ENCODE data around the gene BTD. TPM values are rescaled to one million over a fixed set of nuclear protein-coding genes. Genes with fewer than 3 reads are reported as not detected.

Gene BTD
- polyA plus RNA-seq, 6 donors from 2014 or later, result 10.9 to 18.0 (median 12.5) TPM

- peak overlapping the region in 3 of 6 donors; percentile 22 to 80 (median 44) for H3K27ac Mint-ChIP-seq
- H3K4me1 Mint-ChIP-seq, result peaks cover 43 to 50% (median 45%) of the 10 kb centered on the region in 3 donors
- ATAC-seq (ENCODE audit: low read depth in 2 of 2), result no peak
- H3K9me3 Mint-ChIP-seq, result peaks cover 0 to 5% (median 2%) of the 10 kb centered on the region in 7 donors
- H3K36me3 Mint-ChIP-seq, result no peaks in the 10 kb centered on the region
- no peak for DNase-seq
- H3K27me3 Mint-ChIP-seq, result peaks cover 0 to 6% (median 0%) of the 10 kb centered on the region in 3 donors
- peak overlapping the region in 2 of 8 donors; percentile 33 to 46 for H3K4me3 Mint-ChIP-seq
Measured at GRCh38 chr3:15649341-15649740, 47.8 kb downstream of the BTD start.

- DNase-seq, result no peak
- peaks cover 0 to 9% (median 5%) of the 10 kb centered on the region in 7 donors for H3K9me3 Mint-ChIP-seq
- H3K27ac Mint-ChIP-seq, result peak overlapping the region in 2 of 6 donors; percentile 10 to 80
- no peak for ATAC-seq (ENCODE audit: low read depth in 2 of 2)
- H3K4me1 Mint-ChIP-seq, result peaks cover 43 to 50% (median 45%) of the 10 kb centered on the region in 3 donors
- H3K27me3 Mint-ChIP-seq, result peaks cover 0 to 6% (median 0%) of the 10 kb centered on the region in 3 donors
- no peaks in the 10 kb centered on the region for H3K36me3 Mint-ChIP-seq
- peak overlapping the region in 2 of 8 donors; percentile 33 to 60 for H3K4me3 Mint-ChIP-seq
Measured at GRCh38 chr3:15649858-15650257, 48.3 kb downstream of the BTD start.

- Mint-ChIP-seq H3K36me3 (peaks cover 5 to 7% of the 10 kb centered on the region in 2 donors), H3K27me3 (peaks cover 0 to 6% (median 0%) of the 10 kb centered on the region in 3 donors), H3K9me3 (peaks cover 5 to 24% (median 10%) of the 10 kb centered on the region in 7 donors), H3K27ac (peak overlapping the region in 2 of 6 donors; percentile 82 to 88), H3K4me3 (no peak overlapping the region), H3K4me1 (peaks cover 43 to 47% (median 45%) of the 10 kb centered on the region in 3 donors)
- no peak for DNase-seq
- ATAC-seq (ENCODE audit: low read depth in 2 of 2), result no peak
Measured at GRCh38 chr3:15651396-15651795, 49.9 kb downstream of the BTD start.

- H3K4me1 Mint-ChIP-seq, result peaks cover 26 to 28% (median 28%) of the 10 kb centered on the region in 3 donors
- no peak overlapping the region for H3K4me3 Mint-ChIP-seq
- DNase-seq (no peak), ATAC-seq (ENCODE audit: low read depth in 2 of 2) (no peak)
- peaks cover 5 to 37% (median 21%) of the 10 kb centered on the region in 7 donors for H3K9me3 Mint-ChIP-seq
- H3K27ac Mint-ChIP-seq, result no peak overlapping the region
- H3K27me3 Mint-ChIP-seq, result peaks cover 0 to 6% (median 0%) of the 10 kb centered on the region in 3 donors
- H3K36me3 Mint-ChIP-seq, result peaks cover 8 to 14% of the 10 kb centered on the region in 2 donors
Measured at GRCh38 chr3:15653321-15653720, 51.8 kb downstream of the BTD start.

- H3K36me3 Mint-ChIP-seq, result peaks cover 8 to 14% of the 10 kb centered on the region in 2 donors
- H3K4me1 Mint-ChIP-seq, result peaks cover 20 to 21% (median 21%) of the 10 kb centered on the region in 3 donors
Measured at GRCh38 chr3:15654127-15654526, 52.6 kb downstream of the BTD start.

GRCh38 chr3:15654891-15655290, 53.3 kb downstream of the BTD start:
- H3K36me3 Mint-ChIP-seq, result peaks cover 8 to 14% of the 10 kb centered on the region in 2 donors
- peaks cover 5 to 44% (median 21%) of the 10 kb centered on the region in 7 donors for H3K9me3 Mint-ChIP-seq
- no peak overlapping the region for H3K27ac Mint-ChIP-seq
- DNase-seq (no peak), ATAC-seq (ENCODE audit: low read depth in 2 of 2) (no peak)
- H3K27me3 Mint-ChIP-seq, result peaks cover 0 to 6% (median 0%) of the 10 kb centered on the region in 3 donors
- peaks cover 13% of the 10 kb centered on the region in 3 donors for H3K4me1 Mint-ChIP-seq
- H3K4me3 Mint-ChIP-seq, result no peak overlapping the region

More at GRCh38 chr3:15654127-15654526, 52.6 kb downstream of the BTD start:
- Mint-ChIP-seq H3K9me3 (peaks cover 5 to 44% (median 21%) of the 10 kb centered on the region in 7 donors), H3K27me3 (peaks cover 0 to 6% (median 0%) of the 10 kb centered on the region in 3 donors), H3K4me3 (no peak overlapping the region), H3K27ac (no peak overlapping the region)
- ATAC-seq (ENCODE audit: low read depth in 2 of 2) (no peak), DNase-seq (no peak)

- no peak overlapping the region for H3K27ac Mint-ChIP-seq
Measured at GRCh38 chr3:15656342-15656741, 54.8 kb downstream of the BTD start.

GRCh38 chr3:15657016-15657415, 55.5 kb downstream of the BTD start:
- ATAC-seq (ENCODE audit: low read depth in 2 of 2), result no peak

More at GRCh38 chr3:15656342-15656741, 54.8 kb downstream of the BTD start:
- ATAC-seq (ENCODE audit: low read depth in 2 of 2) (no peak), DNase-seq (no peak)
- H3K4me3 Mint-ChIP-seq, result no peak overlapping the region
- peaks cover 5 to 44% (median 25%) of the 10 kb centered on the region in 7 donors for H3K9me3 Mint-ChIP-seq
- H3K4me1 Mint-ChIP-seq, result peaks cover 0 to 2% (median 1%) of the 10 kb centered on the region in 3 donors
- peaks cover 8 to 14% of the 10 kb centered on the region in 2 donors for H3K36me3 Mint-ChIP-seq
- peaks cover 0 to 8% (median 3%) of the 10 kb centered on the region in 3 donors for H3K27me3 Mint-ChIP-seq

GRCh38 chr3:15659254-15659975, 57.9 kb downstream of the BTD start:
- peaks cover 0 to 13% (median 0%) of the 10 kb centered on the region in 3 donors for H3K27me3 Mint-ChIP-seq
- no peak overlapping the region for H3K27ac Mint-ChIP-seq
- peaks cover 3 to 39% (median 22%) of the 10 kb centered on the region in 7 donors for H3K9me3 Mint-ChIP-seq
- H3K36me3 Mint-ChIP-seq, result peaks cover 14 to 19% of the 10 kb centered on the region in 2 donors
- ATAC-seq (ENCODE audit: low read depth in 2 of 2), result no peak
- H3K4me1 Mint-ChIP-seq, result peaks cover 0 to 3% (median 0%) of the 10 kb centered on the region in 3 donors
- DNase-seq, result no peak
- no peak overlapping the region for H3K4me3 Mint-ChIP-seq

More at GRCh38 chr3:15657016-15657415, 55.5 kb downstream of the BTD start:
- peaks cover 8 to 14% of the 10 kb centered on the region in 2 donors for H3K36me3 Mint-ChIP-seq
- no peak overlapping the region for H3K27ac Mint-ChIP-seq
- H3K4me1 Mint-ChIP-seq, result no peaks in the 10 kb centered on the region
- no peak overlapping the region for H3K4me3 Mint-ChIP-seq
- H3K9me3 Mint-ChIP-seq, result peaks cover 5 to 44% (median 25%) of the 10 kb centered on the region in 7 donors
- peaks cover 0 to 13% (median 0%) of the 10 kb centered on the region in 3 donors for H3K27me3 Mint-ChIP-seq
- no peak for DNase-seq

- peaks cover 0 to 13% (median 0%) of the 10 kb centered on the region in 3 donors for H3K27me3 Mint-ChIP-seq
- DNase-seq, result no peak
- H3K4me3 Mint-ChIP-seq, result no peak overlapping the region
- H3K4me1 Mint-ChIP-seq, result peaks cover 0 to 9% (median 5%) of the 10 kb centered on the region in 3 donors
- H3K36me3 Mint-ChIP-seq, result peaks cover 22 to 25% of the 10 kb centered on the region in 2 donors
- peaks cover 5 to 33% (median 18%) of the 10 kb centered on the region in 7 donors for H3K9me3 Mint-ChIP-seq
- ATAC-seq (ENCODE audit: low read depth in 2 of 2), result no peak
- H3K27ac Mint-ChIP-seq, result no peak overlapping the region
Measured at GRCh38 chr3:15660055-15660935, 58.8 kb downstream of the BTD start.

GRCh38 chr3:15664144-15664543, 62.6 kb downstream of the BTD start:
- peaks cover 0 to 13% (median 0%) of the 10 kb centered on the region in 3 donors for H3K27me3 Mint-ChIP-seq
- no peak overlapping the region for H3K27ac Mint-ChIP-seq
- DNase-seq (no peak), ATAC-seq (ENCODE audit: low read depth in 2 of 2) (no peak)
- H3K36me3 Mint-ChIP-seq, result peaks cover 8 to 24% of the 10 kb centered on the region in 2 donors
- no peak overlapping the region for H3K4me3 Mint-ChIP-seq
- H3K9me3 Mint-ChIP-seq, result peaks cover 0 to 7% (median 0%) of the 10 kb centered on the region in 7 donors
- H3K4me1 Mint-ChIP-seq, result peaks cover 14 to 25% (median 15%) of the 10 kb centered on the region in 3 donors

- DNase-seq (no peak), ATAC-seq (ENCODE audit: low read depth in 2 of 2) (no peak)
- peaks cover 0 to 9% (median 0%) of the 10 kb centered on the region in 3 donors for H3K27me3 Mint-ChIP-seq
- peaks cover 15 to 34% of the 10 kb centered on the region in 2 donors for H3K36me3 Mint-ChIP-seq
- no peak overlapping the region for H3K4me3 Mint-ChIP-seq
- H3K27ac Mint-ChIP-seq, result peak overlapping the region in 1 of 6 donors; percentile 42
- H3K4me1 Mint-ChIP-seq, result peaks cover 14 to 25% (median 15%) of the 10 kb centered on the region in 3 donors
- H3K9me3 Mint-ChIP-seq, result peaks cover 0 to 7% (median 0%) of the 10 kb centered on the region in 7 donors
Measured at GRCh38 chr3:15665510-15666150, 64.1 kb downstream of the BTD start.
